ENCODE results near the gene TBC1D5. TPM values are rescaled to one million over a fixed set of nuclear protein-coding genes. Genes with fewer than 3 reads are reported as not detected.

TBC1D5 gene
- total RNA-seq, 1 experiment from 2014 or later, result 38.3 TPM

DNA sequence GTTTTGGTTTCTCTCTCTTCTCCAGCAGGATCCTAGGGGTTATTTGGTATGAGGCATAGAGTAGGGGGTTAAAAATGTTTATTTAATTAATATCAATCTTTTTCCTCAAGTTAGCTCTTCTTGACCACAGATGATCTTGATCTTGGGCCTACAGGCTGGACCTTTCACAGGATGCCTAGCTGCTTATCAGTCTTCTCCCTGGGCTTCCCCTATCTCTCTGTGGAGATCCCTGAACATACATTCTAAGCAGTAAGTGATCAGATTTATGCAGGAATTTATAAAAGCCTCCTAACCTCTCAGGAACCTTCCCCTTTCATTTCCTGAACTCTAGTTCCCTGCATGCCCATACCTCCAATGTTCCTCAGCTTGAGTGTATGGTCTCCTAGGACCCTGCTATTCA, 428.3 kb downstream of the TBC1D5 start:
- BruUV-seq (replicated peaks), result no TSS peak
- no peaks in the 10 kb centered on the region for H3K27me3 Mint-ChIP-seq (ENCODE audit: unreplicated experiment)
- no peak for DNase-seq
- no peak overlapping the region for H3K4me3 Mint-ChIP-seq (ENCODE audit: low read depth, unreplicated experiment)
- no peak overlapping the region for H3K27ac Mint-ChIP-seq (ENCODE audit: unreplicated experiment)
- intact Hi-C loops (cut with micrococcal nuclease; ENCODE audit: unreplicated experiment), result no loop called here
- no peaks in the 10 kb centered on the region for H3K9me3 Mint-ChIP-seq (ENCODE audit: low read depth, unreplicated experiment)
- TF ChIP-seq, protein P1, sequence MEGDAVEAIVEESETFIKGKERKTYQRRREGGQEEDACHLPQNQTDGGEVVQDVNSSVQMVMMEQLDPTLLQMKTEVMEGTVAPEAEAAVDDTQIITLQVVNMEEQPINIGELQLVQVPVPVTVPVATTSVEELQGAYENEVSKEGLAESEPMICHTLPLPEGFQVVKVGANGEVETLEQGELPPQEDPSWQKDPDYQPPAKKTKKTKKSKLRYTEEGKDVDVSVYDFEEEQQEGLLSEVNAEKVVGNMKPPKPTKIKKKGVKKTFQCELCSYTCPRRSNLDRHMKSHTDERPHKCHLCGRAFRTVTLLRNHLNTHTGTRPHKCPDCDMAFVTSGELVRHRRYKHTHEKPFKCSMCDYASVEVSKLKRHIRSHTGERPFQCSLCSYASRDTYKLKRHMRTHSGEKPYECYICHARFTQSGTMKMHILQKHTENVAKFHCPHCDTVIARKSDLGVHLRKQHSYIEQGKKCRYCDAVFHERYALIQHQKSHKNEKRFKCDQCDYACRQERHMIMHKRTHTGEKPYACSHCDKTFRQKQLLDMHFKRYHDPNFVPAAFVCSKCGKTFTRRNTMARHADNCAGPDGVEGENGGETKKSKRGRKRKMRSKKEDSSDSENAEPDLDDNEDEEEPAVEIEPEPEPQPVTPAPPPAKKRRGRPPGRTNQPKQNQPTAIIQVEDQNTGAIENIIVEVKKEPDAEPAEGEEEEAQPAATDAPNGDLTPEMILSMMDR (IDR thresholded peaks at IDR 0.05; ENCODE audit: unreplicated experiment), result no peak
- CTCF ChIA-PET, result no interaction called here
- no peaks in the 10 kb centered on the region for H3K4me1 Mint-ChIP-seq (ENCODE audit: low read depth, unreplicated experiment)
- no peaks in the 10 kb centered on the region for H3K36me3 Mint-ChIP-seq (ENCODE audit: insufficient read depth, unreplicated experiment)

- Mint-ChIP-seq H3K27me3 (ENCODE audit: unreplicated experiment) (no peaks in the 10 kb centered on the region), H3K4me3 (ENCODE audit: low read depth, unreplicated experiment) (no peak overlapping the region)
- BruUV-seq (replicated peaks), result no TSS peak
Measured at GRCh38 chr3:17313746-17314145, 428.7 kb downstream of the TBC1D5 start.

GRCh38 chr3:17310983-17311382, 431.4 kb downstream of the TBC1D5 start:
- intact Hi-C loops (cut with micrococcal nuclease; ENCODE audit: unreplicated experiment), result no loop called here
- TF ChIP-seq, protein P1 (IDR thresholded peaks at IDR 0.05; ENCODE audit: unreplicated experiment), result no peak
- H3K4me1 Mint-ChIP-seq (ENCODE audit: low read depth, unreplicated experiment), result no peaks in the 10 kb centered on the region
- no peaks in the 10 kb centered on the region for H3K27me3 Mint-ChIP-seq (ENCODE audit: unreplicated experiment)
- H3K27ac Mint-ChIP-seq (ENCODE audit: unreplicated experiment), result no peak overlapping the region
- H3K36me3 Mint-ChIP-seq (ENCODE audit: insufficient read depth, unreplicated experiment), result no peaks in the 10 kb centered on the region
- CTCF ChIA-PET, result no interaction called here
- H3K9me3 Mint-ChIP-seq (ENCODE audit: low read depth, unreplicated experiment), result no peaks in the 10 kb centered on the region
- no TSS peak for BruUV-seq (replicated peaks)
- no peak for DNase-seq
- no peak overlapping the region for H3K4me3 Mint-ChIP-seq (ENCODE audit: low read depth, unreplicated experiment)

More at GRCh38 chr3:17313746-17314145, 428.7 kb downstream of the TBC1D5 start:
- H3K9me3 Mint-ChIP-seq (ENCODE audit: low read depth, unreplicated experiment), result no peaks in the 10 kb centered on the region
- no peak for DNase-seq
- intact Hi-C loops (cut with micrococcal nuclease; ENCODE audit: unreplicated experiment), result no loop called here
- H3K36me3 Mint-ChIP-seq (ENCODE audit: insufficient read depth, unreplicated experiment), result no peaks in the 10 kb centered on the region
- H3K4me1 Mint-ChIP-seq (ENCODE audit: low read depth, unreplicated experiment), result no peaks in the 10 kb centered on the region
- no peak overlapping the region for H3K27ac Mint-ChIP-seq (ENCODE audit: unreplicated experiment)
- TF ChIP-seq, protein P1 (IDR thresholded peaks at IDR 0.05; ENCODE audit: unreplicated experiment), result no peak
- CTCF ChIA-PET, result no interaction called here

DNA sequence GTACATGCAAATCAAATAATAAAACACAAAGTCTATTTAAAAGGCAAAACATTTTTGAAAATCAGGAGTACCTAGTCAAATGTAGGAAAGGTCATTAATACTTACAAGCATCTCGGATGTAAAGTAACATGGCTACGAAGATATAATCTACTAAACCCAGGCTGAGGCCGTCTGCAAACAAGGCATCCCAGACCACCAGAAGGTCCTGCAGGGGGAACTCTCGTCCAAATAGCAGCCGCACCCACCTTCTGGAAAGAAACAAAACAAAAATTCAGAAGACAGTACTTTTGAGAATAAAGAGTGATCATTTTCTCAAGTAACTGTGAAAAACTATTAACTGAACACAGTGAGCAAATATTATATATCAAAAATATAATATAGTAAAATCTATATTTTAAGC, 434.5 kb downstream of the TBC1D5 start:
- no peaks in the 10 kb centered on the region for H3K36me3 Mint-ChIP-seq (ENCODE audit: insufficient read depth, unreplicated experiment)
- no TSS peak for BruUV-seq (replicated peaks)
- DNase-seq, result no peak
- H3K27ac Mint-ChIP-seq (ENCODE audit: unreplicated experiment), result no peak overlapping the region
- no peaks in the 10 kb centered on the region for H3K27me3 Mint-ChIP-seq (ENCODE audit: unreplicated experiment)
- no peaks in the 10 kb centered on the region for H3K4me1 Mint-ChIP-seq (ENCODE audit: low read depth, unreplicated experiment)
- CTCF ChIA-PET, result no interaction called here
- no peaks in the 10 kb centered on the region for H3K9me3 Mint-ChIP-seq (ENCODE audit: low read depth, unreplicated experiment)
- TF ChIP-seq, protein P1 (IDR thresholded peaks at IDR 0.05; ENCODE audit: unreplicated experiment), result no peak
- H3K4me3 Mint-ChIP-seq (ENCODE audit: low read depth, unreplicated experiment), result no peak overlapping the region
- intact Hi-C loops (cut with micrococcal nuclease; ENCODE audit: unreplicated experiment), result loop anchor here (1.0 kb wide), 1 partner anchor 105 kb away; no protein-coding TSS in a partner anchor

Measured in Calu3 (cell line).